ENCODE data around the gene CSNK2A1.

DNA sequence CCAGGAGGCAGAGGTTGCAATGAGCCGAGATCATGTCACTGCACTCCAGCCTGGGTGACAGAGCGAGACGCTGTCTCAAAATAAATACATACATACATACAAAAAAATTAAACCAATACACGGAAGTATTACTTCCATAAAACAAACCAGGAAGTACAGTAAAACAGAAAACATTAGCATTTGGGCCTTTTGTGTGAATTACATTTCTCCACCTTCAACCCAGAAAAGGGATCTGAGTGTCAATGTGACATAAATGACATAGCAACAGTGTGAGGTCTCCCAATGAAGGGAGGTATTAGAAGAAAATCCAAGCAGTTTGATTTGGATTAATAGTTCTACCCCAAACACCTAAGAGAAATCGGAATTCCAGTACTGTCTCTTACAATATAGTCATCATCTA, 10.1 kb downstream of the CSNK2A1 start:
- no peak for TF ChIP-seq EZH2phosphoT487 (IDR thresholded peaks at IDR 0.05; ENCODE audit: low read depth)
- TF ChIP-seq, protein P1, sequence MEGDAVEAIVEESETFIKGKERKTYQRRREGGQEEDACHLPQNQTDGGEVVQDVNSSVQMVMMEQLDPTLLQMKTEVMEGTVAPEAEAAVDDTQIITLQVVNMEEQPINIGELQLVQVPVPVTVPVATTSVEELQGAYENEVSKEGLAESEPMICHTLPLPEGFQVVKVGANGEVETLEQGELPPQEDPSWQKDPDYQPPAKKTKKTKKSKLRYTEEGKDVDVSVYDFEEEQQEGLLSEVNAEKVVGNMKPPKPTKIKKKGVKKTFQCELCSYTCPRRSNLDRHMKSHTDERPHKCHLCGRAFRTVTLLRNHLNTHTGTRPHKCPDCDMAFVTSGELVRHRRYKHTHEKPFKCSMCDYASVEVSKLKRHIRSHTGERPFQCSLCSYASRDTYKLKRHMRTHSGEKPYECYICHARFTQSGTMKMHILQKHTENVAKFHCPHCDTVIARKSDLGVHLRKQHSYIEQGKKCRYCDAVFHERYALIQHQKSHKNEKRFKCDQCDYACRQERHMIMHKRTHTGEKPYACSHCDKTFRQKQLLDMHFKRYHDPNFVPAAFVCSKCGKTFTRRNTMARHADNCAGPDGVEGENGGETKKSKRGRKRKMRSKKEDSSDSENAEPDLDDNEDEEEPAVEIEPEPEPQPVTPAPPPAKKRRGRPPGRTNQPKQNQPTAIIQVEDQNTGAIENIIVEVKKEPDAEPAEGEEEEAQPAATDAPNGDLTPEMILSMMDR (IDR thresholded peaks at IDR 0.05; ENCODE audit: low read depth, low read length): no peak
